ENCODE measurements around the gene MAP7D1.
A peak's percentile ranks its signal among the peaks of the same experiment; 100 is the strongest.
"Not testable (repeated sequence)": the region's sequence is repeated elsewhere in the genome, so short reads cannot be mapped to it uniquely, and the experiment has no call there.

Gene MAP7D1

GRCh38 chr1:36156329-36157114, 562 bp downstream of the MAP7D1 start:
- H3K4me3 ChIP-seq (ENCODE audit: low read depth, low read length): peak overlapping the region; percentile 76
- TF ChIP-seq CTCF (IDR thresholded peaks at IDR 0.05; ENCODE audit: borderline replicate concordance, insufficient read depth, low read depth, low read length): no peak

- no peak for TF ChIP-seq CTCF (IDR thresholded peaks at IDR 0.05; ENCODE audit: borderline replicate concordance, insufficient read depth, low read depth, low read length)
- peak overlapping the region; percentile 76 for H3K4me3 ChIP-seq (ENCODE audit: low read depth, low read length)
Observed at GRCh38 chr1:36157115-36157903, 1.3 kb downstream of the MAP7D1 start.

GRCh38 chr1:36157973-36158826, 2.2 kb downstream of the MAP7D1 start:
- H3K4me3 ChIP-seq (ENCODE audit: low read depth, low read length): peak overlapping the region; percentile 76
- TF ChIP-seq CTCF (IDR thresholded peaks at IDR 0.05; ENCODE audit: borderline replicate concordance, insufficient read depth, low read depth, low read length): no peak

GRCh38 chr1:36158827-36159252, 2.9 kb downstream of the MAP7D1 start:
- not testable (repeated sequence) for H3K4me3 ChIP-seq (ENCODE audit: low read depth, low read length)

- no peak for TF ChIP-seq CTCF (IDR thresholded peaks at IDR 0.05; ENCODE audit: borderline replicate concordance, insufficient read depth, low read depth, low read length)
- H3K4me3 ChIP-seq (ENCODE audit: low read depth, low read length): no peak overlapping the region
Observed at GRCh38 chr1:36159614-36160387, 3.8 kb downstream of the MAP7D1 start.

- TF ChIP-seq CTCF (IDR thresholded peaks at IDR 0.05; ENCODE audit: borderline replicate concordance, insufficient read depth, low read depth, low read length): no peak
- H3K4me3 ChIP-seq (ENCODE audit: low read depth, low read length): peak overlapping the region; percentile 76
Observed at GRCh38 chr1:36160388-36160948, 4.5 kb downstream of the MAP7D1 start.

Data from GM12875 (cell line).